ENCODE data around the gene GATD1.

Gene GATD1

DNA sequence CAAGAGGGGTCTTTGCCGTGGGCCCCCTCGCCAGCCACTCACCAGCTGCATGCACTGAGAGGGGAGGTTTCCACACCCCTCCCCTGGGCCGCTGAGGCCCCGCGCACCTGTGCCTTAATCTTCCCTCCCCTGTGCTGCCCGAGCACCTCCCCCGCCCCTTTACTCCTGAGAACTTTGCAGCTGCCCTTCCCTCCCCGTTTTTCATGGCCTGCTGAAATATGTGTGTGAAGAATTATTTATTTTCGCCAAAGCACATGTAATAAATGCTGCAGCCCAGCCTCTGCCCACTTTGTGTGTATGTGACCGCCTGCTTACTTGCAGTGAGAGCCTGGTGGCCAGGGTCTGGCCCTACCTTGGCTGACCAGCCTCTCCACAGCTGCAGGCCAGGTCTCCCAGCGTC is 47.7 kb upstream of the GATD1 start:
- TF ChIP-seq RARB (CRISPR knock-in tag; IDR thresholded peaks at IDR 0.05), result no peak
- TF ChIP-seq CSDC2 (CRISPR knock-in tag; IDR thresholded peaks at IDR 0.05), result no peak
- TF ChIP-seq, protein P1, sequence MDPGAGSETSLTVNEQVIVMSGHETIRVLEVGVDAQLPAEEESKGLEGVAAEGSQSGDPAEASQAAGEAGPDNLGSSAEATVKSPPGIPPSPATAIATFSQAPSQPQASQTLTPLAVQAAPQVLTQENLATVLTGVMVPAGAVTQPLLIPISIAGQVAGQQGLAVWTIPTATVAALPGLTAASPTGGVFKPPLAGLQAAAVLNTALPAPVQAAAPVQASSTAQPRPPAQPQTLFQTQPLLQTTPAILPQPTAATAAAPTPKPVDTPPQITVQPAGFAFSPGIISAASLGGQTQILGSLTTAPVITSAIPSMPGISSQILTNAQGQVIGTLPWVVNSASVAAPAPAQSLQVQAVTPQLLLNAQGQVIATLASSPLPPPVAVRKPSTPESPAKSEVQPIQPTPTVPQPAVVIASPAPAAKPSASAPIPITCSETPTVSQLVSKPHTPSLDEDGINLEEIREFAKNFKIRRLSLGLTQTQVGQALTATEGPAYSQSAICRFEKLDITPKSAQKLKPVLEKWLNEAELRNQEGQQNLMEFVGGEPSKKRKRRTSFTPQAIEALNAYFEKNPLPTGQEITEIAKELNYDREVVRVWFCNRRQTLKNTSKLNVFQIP (CRISPR knock-in tag; IDR thresholded peaks at IDR 0.05; ENCODE audit: borderline replicate concordance, low read depth), result no peak
- TF ChIP-seq, protein P2, sequence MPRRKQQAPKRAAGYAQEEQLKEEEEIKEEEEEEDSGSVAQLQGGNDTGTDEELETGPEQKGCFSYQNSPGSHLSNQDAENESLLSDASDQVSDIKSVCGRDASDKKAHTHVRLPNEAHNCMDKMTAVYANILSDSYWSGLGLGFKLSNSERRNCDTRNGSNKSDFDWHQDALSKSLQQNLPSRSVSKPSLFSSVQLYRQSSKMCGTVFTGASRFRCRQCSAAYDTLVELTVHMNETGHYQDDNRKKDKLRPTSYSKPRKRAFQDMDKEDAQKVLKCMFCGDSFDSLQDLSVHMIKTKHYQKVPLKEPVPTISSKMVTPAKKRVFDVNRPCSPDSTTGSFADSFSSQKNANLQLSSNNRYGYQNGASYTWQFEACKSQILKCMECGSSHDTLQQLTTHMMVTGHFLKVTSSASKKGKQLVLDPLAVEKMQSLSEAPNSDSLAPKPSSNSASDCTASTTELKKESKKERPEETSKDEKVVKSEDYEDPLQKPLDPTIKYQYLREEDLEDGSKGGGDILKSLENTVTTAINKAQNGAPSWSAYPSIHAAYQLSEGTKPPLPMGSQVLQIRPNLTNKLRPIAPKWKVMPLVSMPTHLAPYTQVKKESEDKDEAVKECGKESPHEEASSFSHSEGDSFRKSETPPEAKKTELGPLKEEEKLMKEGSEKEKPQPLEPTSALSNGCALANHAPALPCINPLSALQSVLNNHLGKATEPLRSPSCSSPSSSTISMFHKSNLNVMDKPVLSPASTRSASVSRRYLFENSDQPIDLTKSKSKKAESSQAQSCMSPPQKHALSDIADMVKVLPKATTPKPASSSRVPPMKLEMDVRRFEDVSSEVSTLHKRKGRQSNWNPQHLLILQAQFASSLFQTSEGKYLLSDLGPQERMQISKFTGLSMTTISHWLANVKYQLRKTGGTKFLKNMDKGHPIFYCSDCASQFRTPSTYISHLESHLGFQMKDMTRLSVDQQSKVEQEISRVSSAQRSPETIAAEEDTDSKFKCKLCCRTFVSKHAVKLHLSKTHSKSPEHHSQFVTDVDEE (CRISPR knock-in tag; IDR thresholded peaks at IDR 0.05), result no peak
- TF ChIP-seq, protein P3, sequence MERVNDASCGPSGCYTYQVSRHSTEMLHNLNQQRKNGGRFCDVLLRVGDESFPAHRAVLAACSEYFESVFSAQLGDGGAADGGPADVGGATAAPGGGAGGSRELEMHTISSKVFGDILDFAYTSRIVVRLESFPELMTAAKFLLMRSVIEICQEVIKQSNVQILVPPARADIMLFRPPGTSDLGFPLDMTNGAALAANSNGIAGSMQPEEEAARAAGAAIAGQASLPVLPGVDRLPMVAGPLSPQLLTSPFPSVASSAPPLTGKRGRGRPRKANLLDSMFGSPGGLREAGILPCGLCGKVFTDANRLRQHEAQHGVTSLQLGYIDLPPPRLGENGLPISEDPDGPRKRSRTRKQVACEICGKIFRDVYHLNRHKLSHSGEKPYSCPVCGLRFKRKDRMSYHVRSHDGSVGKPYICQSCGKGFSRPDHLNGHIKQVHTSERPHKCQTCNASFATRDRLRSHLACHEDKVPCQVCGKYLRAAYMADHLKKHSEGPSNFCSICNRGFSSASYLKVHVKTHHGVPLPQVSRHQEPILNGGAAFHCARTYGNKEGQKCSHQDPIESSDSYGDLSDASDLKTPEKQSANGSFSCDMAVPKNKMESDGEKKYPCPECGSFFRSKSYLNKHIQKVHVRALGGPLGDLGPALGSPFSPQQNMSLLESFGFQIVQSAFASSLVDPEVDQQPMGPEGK (CRISPR knock-in tag; IDR thresholded peaks at IDR 0.05; ENCODE audit: borderline replicate concordance), result no peak
- no peak for TF ChIP-seq ZNF70 (CRISPR knock-in tag; IDR thresholded peaks at IDR 0.05)
- TF ChIP-seq TOX (CRISPR knock-in tag; IDR thresholded peaks at IDR 0.05; ENCODE audit: borderline replicate concordance), result no peak
- TF ChIP-seq ZNF8 (CRISPR knock-in tag; IDR thresholded peaks at IDR 0.05), result no peak
- TF ChIP-seq ZFP3 (CRISPR knock-in tag; IDR thresholded peaks at IDR 0.05), result no peak
- no peak for TF ChIP-seq TCF4 (CRISPR knock-in tag; IDR thresholded peaks at IDR 0.05; ENCODE audit: borderline replicate concordance)
- TF ChIP-seq SNAI2 (CRISPR knock-in tag; IDR thresholded peaks at IDR 0.05), result no peak
- TF ChIP-seq BACH2 (CRISPR knock-in tag; IDR thresholded peaks at IDR 0.05; ENCODE audit: borderline replicate concordance), result no peak
- no peak for TF ChIP-seq OSR1 (CRISPR knock-in tag; IDR thresholded peaks at IDR 0.05)
- no peak for TF ChIP-seq PPARA (CRISPR knock-in tag; IDR thresholded peaks at IDR 0.05; ENCODE audit: borderline replicate concordance)
- TF ChIP-seq ARNTL (CRISPR knock-in tag; IDR thresholded peaks at IDR 0.05; ENCODE audit: borderline replicate concordance, low read depth), result no peak
- no peak for TF ChIP-seq ISL1 (CRISPR knock-in tag; IDR thresholded peaks at IDR 0.05)
- TF ChIP-seq ZNF565 (CRISPR knock-in tag; conservative IDR thresholded peaks at IDR 0.05; ENCODE audit: low read depth), result no peak
- no peak for TF ChIP-seq ESRRG (CRISPR knock-in tag; IDR thresholded peaks at IDR 0.05)
- TF ChIP-seq ZFP30 (CRISPR knock-in tag; IDR thresholded peaks at IDR 0.05), result no peak
- ATAC-seq, result no peak

GRCh38 chr11:824292-824880 is 47.1 kb upstream of the GATD1 start:
- TF ChIP-seq ARNTL (CRISPR knock-in tag; IDR thresholded peaks at IDR 0.05; ENCODE audit: borderline replicate concordance, low read depth) (no peak), CSRNP3 (CRISPR knock-in tag; IDR thresholded peaks at IDR 0.05) (no peak), SNAI2 (CRISPR knock-in tag; IDR thresholded peaks at IDR 0.05) (no peak), ZFP30 (CRISPR knock-in tag; IDR thresholded peaks at IDR 0.05) (no peak), TCF4 (CRISPR knock-in tag; IDR thresholded peaks at IDR 0.05; ENCODE audit: borderline replicate concordance) (no peak), PPARA (CRISPR knock-in tag; IDR thresholded peaks at IDR 0.05; ENCODE audit: borderline replicate concordance) (no peak)
- TF ChIP-seq, protein P1 (CRISPR knock-in tag; IDR thresholded peaks at IDR 0.05; ENCODE audit: borderline replicate concordance, low read depth), result no peak
- TF ChIP-seq, protein P4, sequence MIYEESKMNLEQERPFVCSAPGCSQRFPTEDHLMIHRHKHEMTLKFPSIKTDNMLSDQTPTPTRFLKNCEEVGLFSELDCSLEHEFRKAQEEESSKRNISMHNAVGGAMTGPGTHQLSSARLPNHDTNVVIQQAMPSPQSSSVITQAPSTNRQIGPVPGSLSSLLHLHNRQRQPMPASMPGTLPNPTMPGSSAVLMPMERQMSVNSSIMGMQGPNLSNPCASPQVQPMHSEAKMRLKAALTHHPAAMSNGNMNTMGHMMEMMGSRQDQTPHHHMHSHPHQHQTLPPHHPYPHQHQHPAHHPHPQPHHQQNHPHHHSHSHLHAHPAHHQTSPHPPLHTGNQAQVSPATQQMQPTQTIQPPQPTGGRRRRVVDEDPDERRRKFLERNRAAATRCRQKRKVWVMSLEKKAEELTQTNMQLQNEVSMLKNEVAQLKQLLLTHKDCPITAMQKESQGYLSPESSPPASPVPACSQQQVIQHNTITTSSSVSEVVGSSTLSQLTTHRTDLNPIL (CRISPR knock-in tag; IDR thresholded peaks at IDR 0.05; ENCODE audit: low read depth), result no peak
- ATAC-seq, result no peak

Data from SK-N-SH treated with all-trans-retinoic acid at 6 μM for 48 hours (cell line).